BJ (cell line): Measurements from ENCODE around the gene RASSF8. TPM values are rescaled to one million over a fixed set of nuclear protein-coding genes. Genes with fewer than 3 reads are reported as not detected.

Experiments
- CTCF ChIA-PET: fragments of 350-600 bp; formaldehyde crosslinking; extraction: SDS; loops from one replicate; lab custom pipeline; 2021; ENCODE audit warnings: antibody characterized with exemption, inconsistent platforms; lab: Yijun Ruan, JAX
- POLR2A ChIA-PET: fragments of 300-600 bp; sonication (Branson Sonifier 250); formaldehyde crosslinking; extraction: SDS; loops from one replicate; lab custom pipeline; 2021; ENCODE audit warnings: antibody characterized with exemption; lab: Charles Lee
- DNase-seq: peaks from one replicate; pipeline ENCODE4 v3.0.0-alpha.2; 2011; ENCODE audit warnings: low read depth
- H3K27me3 ChIP-seq: 2 replicates; pipeline ENCODE4 v1.6.0; 2011; ENCODE audit warnings: low read length; ENCODE audit not compliant: control insufficient read depth, insufficient read depth
- H3K36me3 ChIP-seq: 2 replicates; pipeline ENCODE4 v1.5.1; 2011; ENCODE audit warnings: low read length; ENCODE audit not compliant: control insufficient read depth, insufficient read depth
- H3K4me3 ChIP-seq: 2 replicates; pipeline ENCODE4 v1.5.1; 2011; ENCODE audit warnings: low read depth, mild to moderate bottlenecking, control low read depth, low read length
- CTCF ChIP-seq: IDR thresholded peaks from 2 replicates; pipeline ENCODE4 v1.5.1; 2011; ENCODE audit warnings: low read depth, mild to moderate bottlenecking, control low read depth, inconsistent platforms, low read length, moderate library complexity; ENCODE audit not compliant: insufficient read depth
- polyA plus RNA-seq: library from polyadenylated mRNA; depleted of rRNA; stranded (reverse); fragments of >200 nt; gene quantifications from 2 replicates; pipeline ENCODE4 v1.2.3, GENCODE V29; 2011

The RASSF8 gene
- polyA plus RNA-seq, 1 experiment, result 35.8 TPM

GRCh38 chr12:26032719-26033241 is 74.3 kb downstream of the RASSF8 start:
- no peak overlapping the region for H3K4me3 ChIP-seq
- DNase-seq, result peak; percentile 34
- POLR2A ChIA-PET, result interaction anchor here (0.6 kb wide), 1 partner anchor 152 kb away, joined by 5 read pairs; no protein-coding TSS in a partner anchor
- no peaks in the 10 kb centered on the region for H3K36me3 ChIP-seq
- CTCF ChIA-PET, result interaction anchor here (1.0 to 2.1 kb wide), 4 partner anchors 16 to 596 kb away, joined by 3 to 12 read pairs (median 4); partner anchors contain the start of gene RASSF8
- H3K27me3 ChIP-seq, result no peaks in the 10 kb centered on the region
- TF ChIP-seq CTCF, result no peak

- ChIA-PET POLR2A (interaction anchor here (0.6 kb wide), 1 partner anchor 100 kb away, joined by 3 read pairs; no protein-coding TSS in a partner anchor), CTCF (no interaction called here)
- no peak for DNase-seq
- no peaks in the 10 kb centered on the region for H3K27me3 ChIP-seq
- no peak for TF ChIP-seq CTCF
- H3K36me3 ChIP-seq, result no peaks in the 10 kb centered on the region
- H3K4me3 ChIP-seq, result no peak overlapping the region
Observed at GRCh38 chr12:26034371-26035142, 76.1 kb downstream of the RASSF8 start.

- TF ChIP-seq CTCF, result no peak
- ChIA-PET CTCF (no interaction called here), POLR2A (no interaction called here)
- Histone ChIP-seq H3K27me3 (no peaks in the 10 kb centered on the region), H3K36me3 (no peaks in the 10 kb centered on the region), H3K4me3 (no peak overlapping the region)
- DNase-seq, result no peak
Observed at GRCh38 chr12:26036877-26037276, 78.4 kb downstream of the RASSF8 start.

- Histone ChIP-seq H3K4me3 (no peak overlapping the region), H3K36me3 (no peaks in the 10 kb centered on the region), H3K27me3 (no peaks in the 10 kb centered on the region)
- CTCF ChIA-PET, result interaction anchor here (0.9 to 1.3 kb wide), 2 partner anchors 17 to 236 kb away, joined by 3 to 4 read pairs; no protein-coding TSS in a partner anchor
- no peak for TF ChIP-seq CTCF
- no peak for DNase-seq
- POLR2A ChIA-PET, result no interaction called here
Observed at GRCh38 chr12:26037615-26038220, 79.2 kb downstream of the RASSF8 start.

- Histone ChIP-seq H3K36me3 (no peaks in the 10 kb centered on the region), H3K4me3 (no peak overlapping the region), H3K27me3 (no peaks in the 10 kb centered on the region)
- ChIA-PET POLR2A (interaction anchor here (0.6 kb wide), 1 partner anchor 79 kb away, joined by 17 read pairs; no protein-coding TSS in a partner anchor), CTCF (no interaction called here)
- no peak for DNase-seq
- TF ChIP-seq CTCF, result no peak
Observed at GRCh38 chr12:26042645-26043044, 84.2 kb downstream of the RASSF8 start.
